ENCODE data around the gene ABHD2. TPM values are rescaled to one million over a fixed set of nuclear protein-coding genes. Genes with fewer than 3 reads are reported as not detected.

The ABHD2 gene
- total RNA-seq, 1 donor from 2014 or later: 84.4 TPM

DNA sequence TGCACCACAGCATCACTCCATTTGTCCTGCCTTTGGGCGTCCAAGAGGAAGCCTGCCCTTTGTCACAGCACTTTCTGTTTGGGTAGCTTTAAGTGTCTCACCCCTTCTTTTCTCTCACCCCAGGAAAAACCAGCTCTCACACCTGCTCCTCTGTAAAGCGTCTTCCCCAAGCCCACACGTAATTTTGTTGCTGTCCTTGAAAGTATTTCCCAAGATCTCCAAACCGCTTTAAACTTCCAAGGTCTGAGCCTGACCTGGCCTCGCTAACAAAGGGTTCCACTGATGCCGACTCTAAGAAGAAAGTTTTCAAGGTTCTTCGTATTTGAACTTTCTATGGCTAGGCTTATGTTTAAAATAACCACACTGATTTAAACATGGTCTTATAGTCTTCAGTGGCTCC is 5.3 kb downstream of the ABHD2 start:
- intact Hi-C loops (cut with micrococcal nuclease): no loop called here
- DNase-seq (no peak), ATAC-seq (no peak)

DNA sequence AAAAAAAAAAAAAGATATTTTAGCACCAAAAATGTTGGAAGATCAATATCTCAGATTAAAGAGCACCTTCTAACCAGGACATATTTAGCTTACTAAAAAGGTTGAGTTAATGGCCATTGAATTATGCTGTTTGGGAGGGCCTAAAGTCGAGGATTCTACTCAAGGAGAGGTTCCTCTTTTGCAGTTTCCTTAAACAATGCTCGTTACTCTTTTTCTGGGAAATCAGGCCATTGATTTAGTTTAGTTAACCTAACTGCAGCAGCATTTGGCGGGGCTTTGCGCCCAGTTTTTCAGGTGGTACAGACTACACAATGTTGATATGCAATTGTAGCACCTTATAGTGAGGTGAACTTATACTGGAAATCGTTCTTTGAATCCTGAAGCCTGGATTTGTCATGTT is 6.8 kb downstream of the ABHD2 start:
- ATAC-seq: no peak
- DNase-seq: no peak
- intact Hi-C loops (cut with micrococcal nuclease): no loop called here

DNA sequence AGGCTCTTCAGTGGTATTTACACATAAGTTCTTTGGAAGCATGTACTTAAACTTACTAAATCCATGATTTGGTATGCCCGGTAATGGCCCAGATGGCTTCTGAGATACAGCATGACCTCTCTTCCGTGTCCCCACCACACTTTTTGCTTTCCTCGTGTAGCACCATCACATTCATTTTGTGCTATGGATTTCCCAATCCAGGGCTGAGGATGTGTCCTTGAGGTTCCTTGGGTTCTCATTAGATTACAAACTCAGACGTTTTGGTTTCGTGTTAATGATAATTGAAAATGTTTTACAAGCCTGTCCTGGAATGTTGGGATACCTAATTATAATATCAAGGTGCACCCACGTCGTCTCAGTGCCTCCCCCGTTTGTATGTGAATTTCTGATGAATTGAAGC is 7.3 kb downstream of the ABHD2 start:
- intact Hi-C loops (cut with micrococcal nuclease): no loop called here
- ATAC-seq (no peak), DNase-seq (no peak)

DNA sequence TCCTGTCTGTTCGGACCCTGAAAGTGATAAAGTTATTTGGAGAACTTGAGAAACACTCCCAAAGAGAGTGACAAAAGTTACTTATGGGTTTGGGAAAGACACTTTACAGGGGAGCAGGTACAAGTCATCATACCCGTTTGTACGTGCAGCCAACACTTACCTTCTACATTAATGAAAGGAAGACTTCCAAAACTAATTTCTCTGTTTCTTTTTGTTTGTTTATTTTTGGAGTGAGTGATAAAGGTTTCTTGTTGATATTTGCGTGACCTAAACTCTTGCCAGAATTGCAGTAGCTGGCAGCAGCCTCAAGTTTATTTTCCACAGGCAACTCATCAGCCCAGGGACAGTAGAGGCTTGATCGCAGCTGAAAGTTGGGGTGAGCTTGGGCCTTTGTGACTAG is 8.4 kb downstream of the ABHD2 start:
- intact Hi-C loops (cut with micrococcal nuclease): no loop called here
- ATAC-seq: peak; percentile 59

DNA sequence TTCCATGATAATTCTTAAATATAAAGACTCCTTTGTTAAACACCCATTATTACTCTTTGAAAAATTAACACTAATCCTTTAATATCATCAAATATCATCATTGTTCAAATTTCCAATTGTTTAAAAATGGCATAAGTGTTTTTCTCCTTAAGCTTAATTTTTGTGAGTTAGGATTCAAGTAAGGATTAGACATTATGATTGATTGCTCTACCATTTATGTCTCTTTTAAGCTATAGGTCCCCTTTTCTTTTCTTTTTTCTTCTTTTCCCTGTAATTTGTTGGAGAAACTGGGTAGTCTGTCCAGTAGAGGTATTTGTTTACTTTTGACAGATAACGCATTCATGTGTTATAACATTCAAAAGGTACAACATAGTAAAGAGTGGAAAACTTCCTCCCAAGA is 9.1 kb downstream of the ABHD2 start:
- ATAC-seq: no peak
- intact Hi-C loops (cut with micrococcal nuclease): no loop called here
- DNase-seq: no peak

More for the DNA sequence above, 8.4 kb downstream of the ABHD2 start:
- peak; percentile 34 for DNase-seq

DNA sequence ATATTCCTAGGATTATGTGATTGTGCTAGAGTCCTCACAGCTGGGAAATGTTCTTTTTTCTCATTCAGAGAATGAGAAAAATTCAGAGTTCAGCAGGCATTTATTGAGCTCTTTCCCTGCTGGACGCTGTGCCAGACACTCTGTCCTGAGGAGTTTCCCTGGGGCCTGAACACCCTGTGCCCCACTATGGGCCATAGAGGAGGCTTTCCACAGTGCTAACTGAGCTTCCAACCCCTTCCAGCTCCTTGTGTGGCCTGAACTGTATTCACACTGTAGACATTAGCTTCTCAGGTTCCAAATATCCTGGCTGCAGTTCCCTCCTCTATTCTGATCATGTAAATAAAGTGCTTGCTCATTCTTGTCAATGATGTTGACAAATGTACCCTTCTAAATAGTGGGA is 10.0 kb downstream of the ABHD2 start:
- no peak for DNase-seq
- ATAC-seq: peak; percentile 19
- intact Hi-C loops (cut with micrococcal nuclease): no loop called here

DNA sequence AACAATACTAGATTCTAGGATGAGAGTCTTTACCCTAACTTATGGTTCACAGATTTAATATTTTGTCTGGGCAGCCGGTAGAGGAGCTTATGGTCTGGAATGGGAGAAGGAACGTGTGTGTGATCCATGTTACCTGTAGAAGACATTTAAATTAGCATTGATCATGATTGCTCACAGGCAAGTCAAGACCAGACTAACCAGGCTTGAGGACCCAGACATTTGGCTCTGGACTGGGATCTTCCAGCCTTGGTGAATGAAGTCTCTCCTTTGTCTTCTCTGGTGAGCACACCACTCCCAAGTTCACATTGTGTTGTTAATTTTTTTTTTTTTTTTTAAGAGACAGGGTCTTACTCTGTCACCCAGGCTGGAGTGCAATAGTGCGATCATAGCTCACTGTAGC is 11.7 kb downstream of the ABHD2 start:
- DNase-seq (no peak), ATAC-seq (no peak)
- intact Hi-C loops (cut with micrococcal nuclease): no loop called here

DNA sequence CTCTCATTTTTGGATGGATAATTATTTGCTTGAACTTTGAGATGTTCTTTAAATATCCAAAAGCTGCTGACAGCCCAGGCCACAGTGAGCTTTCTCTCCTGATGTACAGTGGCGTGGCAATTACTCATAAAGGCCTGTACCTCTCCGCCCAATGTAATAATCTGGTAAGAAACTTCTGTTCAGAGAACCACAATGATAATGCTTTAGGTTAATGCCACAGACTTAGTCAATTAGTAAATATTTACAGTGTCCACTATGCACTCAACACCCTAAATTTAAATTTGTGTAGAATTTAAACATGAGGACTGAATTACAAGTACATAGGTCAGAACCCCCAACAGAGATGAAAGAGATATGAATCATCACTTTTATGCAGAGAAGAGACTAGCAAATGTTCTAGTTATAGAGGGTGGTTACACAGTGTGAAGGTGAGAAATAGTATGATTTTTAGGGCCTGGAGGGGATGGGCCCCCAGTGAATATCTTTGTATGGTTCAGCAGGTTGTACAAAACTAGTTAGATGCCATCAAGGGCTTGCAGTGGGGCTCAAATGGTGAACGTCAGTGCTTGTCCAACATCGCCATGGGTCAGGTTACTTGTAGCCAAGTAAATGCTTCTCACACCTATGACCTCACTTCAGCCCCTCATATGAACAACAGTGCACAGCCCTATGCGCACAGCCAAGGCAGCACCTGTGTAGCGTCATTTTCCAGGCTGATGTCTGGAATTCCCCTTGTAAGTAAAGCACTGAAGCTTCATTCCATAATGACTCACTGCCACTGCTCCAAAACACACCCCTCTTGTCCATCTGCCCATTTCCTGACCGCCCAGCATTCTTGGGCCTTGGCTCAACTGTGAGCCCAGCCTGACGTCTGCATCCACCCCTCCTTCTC is 13.3 kb downstream of the ABHD2 start:
- ATAC-seq (peak; percentile 69), DNase-seq (peak; percentile 67)
- intact Hi-C loops (cut with micrococcal nuclease): no loop called here

DNA sequence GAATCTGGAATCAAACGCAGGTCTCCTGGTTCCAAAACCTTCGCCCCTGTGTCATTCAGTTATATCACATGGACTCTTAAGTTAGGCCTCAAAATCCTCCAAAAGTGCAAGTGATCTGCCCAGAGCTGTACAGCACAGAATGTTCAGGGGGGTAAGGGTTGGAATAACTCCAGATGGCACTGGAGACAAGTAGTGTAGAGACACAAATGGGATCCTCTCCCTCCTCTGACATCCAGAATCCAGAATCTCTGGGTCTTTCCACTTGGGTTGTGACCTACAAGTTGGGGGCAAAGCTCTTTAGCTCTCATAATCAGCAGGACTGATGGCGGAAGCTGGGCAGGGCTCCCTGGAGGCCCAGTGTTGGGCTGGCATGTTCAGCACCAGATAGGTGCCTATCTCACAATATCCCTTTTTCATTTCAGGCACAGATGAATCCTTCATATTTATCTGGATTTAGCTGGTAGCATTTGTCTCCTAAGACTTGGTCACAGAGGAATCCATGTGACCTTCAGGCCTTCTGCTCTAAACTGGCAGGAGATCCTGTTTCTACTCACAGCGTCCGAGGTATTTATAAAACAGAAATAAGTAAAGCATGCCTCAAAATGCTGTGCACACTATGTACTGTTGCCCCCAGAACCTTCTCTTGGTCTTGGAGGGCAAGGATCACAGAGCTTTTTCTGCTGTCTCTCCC is 15.4 kb downstream of the ABHD2 start:
- intact Hi-C loops (cut with micrococcal nuclease): no loop called here
- ATAC-seq: peak; percentile 4

DNA sequence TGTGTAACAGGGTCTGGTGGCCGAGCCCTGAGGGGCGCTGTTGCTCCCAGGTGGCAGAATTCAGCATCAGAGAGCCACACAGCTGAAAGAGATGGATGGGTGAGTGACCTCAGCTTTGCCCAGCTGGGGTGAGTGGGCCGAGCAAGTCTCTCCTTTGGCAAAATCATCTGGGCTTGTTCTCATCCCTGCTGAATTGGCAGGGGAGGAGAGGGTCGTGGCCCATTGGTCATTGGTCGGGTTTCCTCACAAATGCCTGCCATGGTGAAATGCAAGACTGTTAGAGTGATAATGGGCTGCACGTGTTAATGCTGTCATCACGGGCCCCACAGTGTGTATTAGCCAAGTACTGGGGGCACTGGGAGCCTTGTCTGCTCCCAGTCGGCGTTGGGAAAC is 15.9 kb downstream of the ABHD2 start:
- DNase-seq: peak; percentile 63
- ATAC-seq: peak; percentile 78
- intact Hi-C loops (cut with micrococcal nuclease): no loop called here

More for the DNA sequence above, 15.4 kb downstream of the ABHD2 start:
- DNase-seq: no peak

DNA sequence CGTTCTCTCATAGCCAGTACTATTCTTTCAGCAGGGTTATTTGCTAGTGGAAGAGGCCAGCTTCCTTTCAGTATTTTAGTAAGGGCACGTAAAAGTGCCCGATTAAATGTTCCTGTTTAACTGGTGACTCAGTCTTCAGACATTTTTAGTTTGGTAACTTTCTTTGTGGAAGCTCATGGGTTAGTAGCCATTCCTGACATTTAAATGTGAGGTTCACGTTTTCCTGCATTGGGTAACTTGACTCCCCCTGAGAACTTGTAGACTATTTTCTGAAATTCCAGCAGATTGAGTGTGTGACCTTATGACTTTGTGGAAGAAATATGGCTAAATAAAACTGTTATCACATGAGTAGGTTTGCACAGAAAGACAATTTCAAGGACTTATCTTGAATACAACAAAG is 16.9 kb downstream of the ABHD2 start:
- peak; percentile 57 for ATAC-seq
- no peak for DNase-seq
- intact Hi-C loops (cut with micrococcal nuclease): no loop called here

DNA sequence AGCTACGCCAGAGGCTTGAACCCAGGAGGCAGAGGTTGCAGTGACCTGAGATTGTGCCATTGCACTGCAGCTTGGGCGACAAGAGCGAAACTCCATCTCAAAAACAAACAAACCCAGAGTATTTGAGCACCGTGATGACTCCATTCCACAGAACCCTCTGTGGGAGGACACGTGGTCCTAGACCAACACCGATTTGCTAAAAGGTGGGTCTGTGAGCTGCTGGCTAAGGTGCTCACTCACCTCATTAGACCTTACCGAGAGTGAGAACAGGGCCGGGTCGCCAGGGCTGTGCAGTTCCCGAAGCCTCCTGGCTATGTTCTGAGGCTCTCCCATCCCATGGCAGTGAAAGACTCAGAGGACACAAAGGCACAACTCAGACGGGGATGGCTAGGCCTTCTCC is 17.9 kb downstream of the ABHD2 start:
- no peak for DNase-seq
- no peak for ATAC-seq
- intact Hi-C loops (cut with micrococcal nuclease): no loop called here

DNA sequence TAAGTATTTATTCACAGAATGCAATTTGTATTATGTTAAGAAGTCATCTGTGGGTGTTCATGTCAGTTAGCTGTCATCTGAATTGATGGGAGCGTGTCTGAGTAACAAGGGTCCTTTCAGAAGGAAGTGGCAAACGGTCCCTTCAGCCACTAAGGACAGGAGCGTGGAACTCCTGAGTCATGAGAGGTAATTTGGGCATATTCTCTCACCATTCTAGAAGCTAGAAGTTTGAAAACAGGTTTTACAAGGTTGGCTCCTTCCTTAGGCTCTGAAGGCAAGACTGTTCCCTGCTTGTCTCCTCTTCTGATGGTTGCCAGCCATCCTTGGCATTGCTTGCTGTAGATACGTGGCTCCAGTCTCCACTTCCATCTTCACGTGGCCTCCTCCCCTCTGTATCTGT is 19.7 kb downstream of the ABHD2 start:
- ATAC-seq: no peak
- intact Hi-C loops (cut with micrococcal nuclease): no loop called here

DNA sequence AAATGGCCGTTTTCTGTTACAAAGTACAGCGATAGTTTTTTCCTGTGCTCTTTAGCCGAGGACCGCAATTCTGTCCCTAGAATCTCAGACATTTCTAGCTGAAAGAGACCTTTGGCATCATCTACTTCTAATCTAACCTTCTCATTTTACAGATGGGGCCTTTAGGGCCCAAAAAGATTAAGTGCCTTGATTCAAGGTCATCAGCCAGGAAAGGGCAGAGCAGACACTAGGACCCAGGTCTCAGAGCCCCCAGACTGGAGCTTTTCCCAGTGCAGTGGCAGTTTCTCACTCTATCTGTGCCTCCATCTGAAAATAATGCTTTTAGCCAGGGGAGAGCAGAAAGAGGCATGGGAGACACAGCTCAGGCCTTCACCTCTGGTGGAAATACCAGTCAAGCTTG is 20.6 kb downstream of the ABHD2 start:
- DNase-seq: no peak
- intact Hi-C loops (cut with micrococcal nuclease): no loop called here
- ATAC-seq: no peak

More for the DNA sequence above, 19.7 kb downstream of the ABHD2 start:
- no peak for DNase-seq

DNA sequence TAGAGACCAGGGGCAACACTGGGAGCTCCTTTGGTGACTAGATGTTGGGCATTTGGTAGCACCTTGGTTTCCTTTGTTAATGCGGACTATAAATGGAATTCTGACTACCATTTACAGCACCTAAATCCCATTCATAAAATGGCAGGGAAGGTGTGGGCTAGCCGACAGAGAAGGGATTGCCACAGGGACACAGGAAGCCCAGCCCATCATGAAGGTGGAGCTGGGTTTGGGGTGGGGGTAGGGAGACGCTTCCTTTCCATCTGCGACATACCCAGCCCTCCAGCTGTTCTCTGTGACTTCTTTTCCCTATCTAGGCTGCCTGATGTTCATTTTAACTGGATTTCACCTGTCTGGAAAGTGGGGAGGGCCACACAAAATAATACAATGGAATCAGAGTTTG is 21.0 kb downstream of the ABHD2 start:
- DNase-seq: no peak
- ATAC-seq: no peak
- intact Hi-C loops (cut with micrococcal nuclease): no loop called here

DNA sequence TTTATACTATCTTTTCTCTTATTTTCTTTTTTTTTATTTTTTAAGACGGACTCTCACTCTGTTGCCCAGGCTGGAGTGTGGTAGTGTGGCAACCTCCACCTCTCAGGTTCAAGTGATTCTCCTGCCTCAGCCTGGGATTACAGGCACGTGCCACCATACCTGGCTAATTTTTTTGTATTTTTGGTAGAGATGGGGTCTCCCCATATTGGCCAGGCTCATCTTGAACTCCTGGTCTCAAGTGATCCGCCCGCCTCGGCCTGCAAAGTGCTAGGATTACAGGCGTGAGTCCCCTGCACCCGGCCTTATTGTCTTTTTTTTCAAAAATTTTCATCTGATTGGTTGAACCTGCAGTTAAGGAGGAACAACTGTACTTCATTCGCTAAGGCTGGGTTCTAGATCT is 21.8 kb downstream of the ABHD2 start:
- intact Hi-C loops (cut with micrococcal nuclease): no loop called here
- ATAC-seq (no peak), DNase-seq (no peak)

DNA sequence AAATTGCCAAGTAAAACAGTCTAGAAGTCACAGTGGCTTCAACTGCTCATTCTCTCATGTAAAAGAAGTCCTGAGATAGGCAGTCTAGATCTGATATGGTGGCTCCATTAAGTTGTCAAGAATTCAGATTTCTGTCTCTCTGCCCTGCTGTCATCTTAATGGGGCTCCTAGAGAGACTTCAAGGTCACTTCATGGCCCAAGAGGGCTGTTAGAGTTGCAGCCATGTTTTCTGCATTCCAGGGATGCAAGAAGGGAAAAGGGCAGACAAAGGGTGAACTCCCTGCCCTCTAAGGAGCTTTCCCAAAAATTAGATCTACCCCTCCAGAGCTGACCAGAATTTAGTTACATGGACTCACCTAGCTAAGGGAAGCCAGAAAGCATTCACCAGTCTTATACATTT is 23.1 kb downstream of the ABHD2 start:
- DNase-seq: no peak
- ATAC-seq: no peak
- intact Hi-C loops (cut with micrococcal nuclease): no loop called here

DNA sequence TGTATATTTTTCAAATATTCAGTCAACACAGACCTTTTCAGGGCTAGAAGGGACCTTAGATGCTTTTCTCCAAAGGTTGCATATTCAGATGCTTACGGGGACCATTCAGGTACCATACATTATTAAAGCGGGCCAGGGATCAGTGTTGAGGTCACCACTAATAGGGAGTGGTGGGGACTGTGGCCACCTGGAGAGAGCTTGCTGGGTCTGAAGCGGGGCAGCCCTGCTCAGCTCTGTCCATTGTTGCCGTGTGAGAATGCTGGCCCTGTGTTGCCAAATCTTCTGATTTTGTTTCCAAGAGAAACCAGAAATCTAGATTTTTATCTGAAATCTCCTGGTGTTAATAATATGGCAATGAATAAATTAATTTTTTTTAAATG is 23.7 kb downstream of the ABHD2 start:
- ATAC-seq: no peak
- intact Hi-C loops (cut with micrococcal nuclease): no loop called here

DNA sequence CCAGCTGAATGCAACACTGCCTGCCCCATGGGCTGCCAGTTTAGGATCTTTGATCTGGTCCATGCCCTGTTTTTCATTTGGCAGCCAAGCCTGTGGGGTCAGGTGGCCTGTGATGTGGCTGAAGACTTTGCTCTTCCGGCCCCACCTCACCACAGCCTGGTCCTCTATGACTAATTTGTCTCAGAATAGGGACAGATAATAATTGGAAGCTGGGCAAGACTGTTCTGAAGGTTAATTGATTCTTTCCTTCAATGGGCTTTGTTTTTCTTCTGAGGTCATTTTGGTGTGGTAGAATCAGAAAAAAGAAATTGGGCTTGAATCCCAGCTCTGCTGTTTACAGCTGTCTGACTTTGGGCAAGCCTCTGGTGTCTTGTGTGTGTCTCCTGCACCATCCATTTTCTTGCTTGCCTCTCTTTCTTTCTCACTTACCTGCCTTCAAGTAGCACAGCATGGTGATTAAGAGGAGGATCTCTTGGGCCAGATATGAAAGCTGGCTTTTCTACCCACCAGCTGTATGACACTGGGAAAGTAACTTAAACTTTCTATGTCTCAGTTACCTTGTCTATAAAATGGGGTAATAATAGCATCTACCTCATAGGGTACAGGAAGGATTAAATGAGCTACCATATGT is 24.2 kb downstream of the ABHD2 start:
- peak; percentile 62 for ATAC-seq
- DNase-seq: no peak
- intact Hi-C loops (cut with micrococcal nuclease): no loop called here

More for the DNA sequence above, 23.7 kb downstream of the ABHD2 start:
- DNase-seq: no peak

DNA sequence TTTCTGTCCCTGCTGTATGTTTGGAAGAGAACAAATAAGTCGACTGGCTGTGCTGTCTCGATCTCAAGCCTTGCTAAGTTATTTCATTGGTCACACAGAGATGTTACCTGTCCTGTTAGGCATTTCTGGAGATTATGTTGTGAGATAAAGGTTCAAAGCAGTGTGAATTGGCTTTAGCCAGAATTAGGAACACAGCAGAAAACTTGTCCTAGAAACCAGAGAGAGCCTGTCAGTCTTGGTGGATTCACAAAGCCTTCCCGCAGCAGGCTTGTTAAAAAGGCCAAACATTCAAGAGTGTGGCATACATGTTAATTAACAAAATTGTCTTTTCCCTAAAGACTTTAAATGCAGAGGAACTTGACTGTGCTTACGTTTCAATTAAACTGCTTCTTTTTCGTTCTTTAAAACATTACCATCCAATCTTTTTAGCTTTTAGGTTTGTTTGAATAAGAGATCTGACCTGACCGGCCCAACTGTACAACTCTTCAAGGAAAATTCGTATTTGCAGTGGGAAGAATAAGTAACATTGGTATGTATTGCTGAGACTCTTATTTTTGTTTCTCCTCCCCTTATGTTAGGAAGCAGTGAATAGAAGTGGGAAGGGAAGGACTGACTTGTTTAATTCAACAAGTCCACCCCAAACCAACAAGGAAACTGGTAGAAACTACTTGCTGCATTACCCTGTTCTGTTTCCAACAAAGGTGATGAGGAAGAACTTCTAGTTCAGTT is 25.2 kb downstream of the ABHD2 start:
- no peak for ATAC-seq
- DNase-seq: no peak
- intact Hi-C loops (cut with micrococcal nuclease): no loop called here
